GM19025 (cell line): Measurements from ENCODE around the gene MRPL37.
A peak's percentile ranks its signal among the peaks of the same experiment; 100 is the strongest.
"Not testable (repeated sequence)": the region's sequence is repeated elsewhere in the genome, so short reads cannot be mapped to it uniquely, and the experiment has no call there.

Source experiments
- ATAC-seq: cut with Tn5 transposase; IDR thresholded peaks from one replicate; pipeline ENCODE4 v1.9.1; 2021; ENCODE audit warnings: mild to moderate bottlenecking, low read depth, moderate library complexity; ENCODE audit not compliant: unreplicated experiment

The MRPL37 gene

DNA sequence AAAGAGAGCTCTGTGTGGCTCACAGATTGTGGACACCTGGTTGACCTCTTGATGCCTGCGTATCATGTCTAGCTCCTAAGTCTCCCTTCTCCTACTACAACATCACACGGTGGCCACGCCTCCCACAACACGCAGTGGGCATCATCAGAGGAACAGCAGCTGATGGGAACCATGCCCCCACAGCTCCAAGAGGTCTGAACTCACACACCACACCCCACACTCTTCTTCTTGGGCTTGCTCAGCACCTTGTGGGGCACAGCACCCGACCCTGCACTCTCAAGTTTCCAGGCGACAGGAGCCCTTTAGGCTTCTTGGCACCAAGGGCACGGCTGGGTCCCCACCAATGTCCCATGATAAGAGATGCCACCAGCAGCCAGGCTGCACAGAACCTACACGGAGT, 28.4 kb upstream of the MRPL37 start:
- no peak for ATAC-seq

DNA sequence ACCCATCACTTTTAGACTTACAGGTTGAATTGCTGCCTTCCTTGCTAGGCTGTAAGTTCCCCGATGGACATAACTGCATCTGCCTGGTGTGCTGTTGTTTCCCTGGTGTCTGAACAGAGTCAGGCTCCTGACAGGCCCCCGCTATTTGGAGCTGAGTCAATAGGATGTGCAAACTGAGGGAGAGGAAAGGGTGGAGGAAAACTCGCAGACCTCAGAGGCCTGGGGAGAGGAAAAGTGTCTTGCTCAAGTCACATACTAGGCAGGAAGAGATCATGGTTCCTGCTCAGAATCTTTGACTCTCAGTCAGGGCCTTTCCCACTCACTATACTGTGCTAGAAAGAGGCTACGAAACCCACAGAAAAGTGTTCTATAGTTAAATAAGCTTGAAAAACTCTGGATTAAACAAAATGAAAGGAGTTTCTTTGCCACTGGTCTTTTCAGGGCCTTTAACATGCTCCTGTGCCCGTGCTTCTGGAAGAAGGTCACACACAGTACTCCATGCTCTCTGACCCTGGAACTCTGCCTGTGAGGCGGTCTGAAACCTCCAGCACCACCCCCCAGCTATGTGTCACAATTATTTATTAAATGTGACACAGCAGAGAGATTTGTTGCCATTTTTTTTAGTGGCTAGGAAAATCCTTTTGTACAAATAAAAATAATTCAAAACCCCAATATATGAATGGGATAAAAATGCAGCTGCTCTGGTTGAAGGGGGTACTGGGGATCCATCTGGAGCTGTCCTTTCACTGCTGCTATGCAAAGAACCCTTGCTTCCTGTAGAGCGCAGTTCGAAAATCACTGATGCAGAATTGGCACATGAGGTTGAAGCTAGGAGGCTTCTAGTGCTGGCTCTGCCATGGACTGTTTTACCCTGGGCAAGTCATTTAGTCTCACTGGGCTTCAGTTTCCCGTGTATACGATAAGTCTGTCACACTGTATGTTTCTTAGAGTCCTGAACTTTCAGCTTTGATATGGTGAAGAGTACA, 27.1 kb upstream of the MRPL37 start:
- no peak for ATAC-seq

DNA sequence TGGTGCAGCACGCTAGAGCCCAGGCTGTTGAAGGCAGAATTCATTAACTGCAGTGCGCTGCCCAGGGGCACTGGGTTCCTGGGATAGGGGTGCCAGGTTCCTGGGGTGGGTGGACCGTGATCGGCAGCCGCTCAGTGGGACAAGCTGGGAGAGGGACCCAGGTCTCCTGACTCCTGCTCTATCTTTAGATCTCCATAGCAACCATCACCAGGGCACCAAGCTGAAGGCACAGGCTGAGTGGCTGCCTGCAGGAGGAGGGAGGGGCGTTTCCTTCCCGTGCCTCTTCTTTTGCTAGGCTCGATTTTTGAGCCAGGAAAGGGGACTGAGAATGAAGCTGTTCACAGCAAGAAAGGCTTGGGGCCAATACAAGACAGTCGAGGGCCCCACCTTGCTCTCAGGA, 26.3 kb upstream of the MRPL37 start:
- ATAC-seq, result no peak

DNA sequence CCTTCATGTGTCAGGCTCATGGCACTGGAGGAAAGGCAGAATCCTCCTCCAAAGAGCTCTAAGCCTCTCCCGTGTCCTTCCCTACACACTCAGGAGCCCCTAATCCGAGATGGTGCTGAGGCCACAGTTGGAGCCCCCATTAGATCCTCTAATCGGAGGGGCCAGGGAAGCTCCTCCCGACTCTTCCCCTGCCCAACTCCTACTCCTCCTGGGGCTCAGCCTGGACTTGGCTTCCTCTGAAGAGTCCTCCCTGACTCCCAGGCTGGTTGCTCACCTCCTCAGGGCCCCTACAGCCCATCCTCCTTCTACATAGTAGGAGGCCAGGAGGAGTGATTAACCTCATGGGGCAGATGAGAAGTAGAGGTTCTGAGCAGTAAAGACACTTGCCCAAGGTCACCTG, 25.9 kb upstream of the MRPL37 start:
- no peak for ATAC-seq

DNA sequence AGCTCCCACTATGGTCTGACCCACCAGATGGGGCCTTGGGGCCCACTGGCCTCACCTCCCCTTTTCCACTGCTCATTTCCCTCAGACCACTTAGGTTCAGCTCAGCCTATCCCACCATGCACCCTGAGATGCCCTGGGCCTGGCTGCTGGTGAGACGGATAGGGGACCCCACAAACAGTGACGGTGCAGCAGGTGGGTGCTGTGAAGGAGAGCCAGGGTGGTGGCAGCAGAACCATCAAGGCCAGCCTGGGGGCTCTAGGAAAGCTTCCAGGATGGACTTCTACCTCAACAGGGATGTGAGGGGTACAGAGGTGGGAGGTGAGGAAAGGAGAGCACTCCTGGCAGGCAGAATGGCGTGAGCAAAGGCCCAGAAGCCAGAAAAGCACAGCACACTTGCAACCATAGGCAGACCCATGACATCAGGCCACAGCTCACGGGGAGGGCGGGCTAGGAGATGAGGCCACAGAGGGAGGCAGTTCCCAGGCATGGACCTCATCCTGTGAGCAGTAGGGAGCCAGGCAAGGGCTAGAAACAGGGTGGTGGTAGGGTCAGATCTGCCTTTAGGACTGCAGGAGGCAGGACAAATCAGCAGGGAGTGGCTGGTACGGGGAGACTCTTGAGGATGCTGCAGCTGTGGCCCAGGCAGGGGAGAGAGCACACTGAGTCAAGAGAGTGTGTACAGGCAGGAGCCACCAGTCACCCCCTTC, 23.2 kb upstream of the MRPL37 start:
- ATAC-seq, result no peak

DNA sequence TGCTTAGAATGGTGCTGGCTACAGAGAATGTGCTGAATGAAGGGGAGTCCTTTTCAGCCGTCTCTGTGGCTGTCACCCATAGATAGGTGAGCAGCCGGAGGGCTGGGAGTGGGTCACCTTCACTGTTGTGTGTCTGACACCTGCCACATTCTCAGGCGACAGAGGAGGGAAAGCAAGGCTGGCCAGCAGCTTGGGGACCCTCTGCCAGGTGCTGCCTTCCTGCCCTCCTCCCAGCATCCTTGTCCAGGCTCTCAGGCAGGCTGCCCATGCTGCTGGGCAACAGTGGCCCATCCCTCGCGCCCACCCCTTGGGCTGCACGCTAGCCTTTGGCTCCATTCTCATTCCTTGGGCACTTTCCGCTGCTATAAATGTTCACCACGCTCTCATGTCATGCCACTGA, 22.2 kb upstream of the MRPL37 start:
- no peak for ATAC-seq

DNA sequence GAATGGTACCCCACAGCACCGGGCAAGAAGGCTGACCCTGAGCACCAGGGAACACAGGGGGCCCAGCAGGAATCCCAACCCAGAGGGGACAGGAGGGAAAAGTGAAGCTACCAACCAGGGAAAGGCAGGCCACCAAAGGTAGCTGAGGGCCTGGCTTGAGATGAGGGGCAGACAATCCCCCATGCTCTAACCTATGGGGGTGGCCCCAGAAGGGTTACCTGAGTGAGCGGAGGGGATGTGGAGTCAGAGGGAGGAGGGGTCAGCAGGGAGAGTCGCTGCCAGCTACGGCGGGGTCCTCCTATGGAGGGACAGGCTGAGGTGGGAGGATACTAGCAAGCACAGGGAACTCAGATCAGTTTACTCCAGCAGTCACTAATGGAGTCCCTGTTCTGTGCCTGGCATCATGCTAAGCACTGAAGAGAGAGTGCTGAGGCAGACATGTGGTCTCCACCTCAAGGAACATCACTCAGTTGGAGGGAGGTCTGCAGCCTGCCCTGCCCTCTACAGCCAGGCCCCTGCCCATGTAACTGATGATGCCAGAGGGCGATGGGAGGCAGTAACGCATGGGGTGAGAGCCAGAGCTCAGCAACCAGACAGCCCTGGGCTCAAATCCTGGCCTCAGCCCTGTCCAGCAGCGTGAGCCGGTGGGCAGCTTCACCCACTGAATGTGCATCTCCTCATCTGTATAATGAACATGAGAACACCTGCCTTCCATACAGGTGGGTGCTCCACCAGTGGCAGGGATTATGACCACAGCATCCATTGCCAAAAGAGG, 21.5 kb upstream of the MRPL37 start:
- no peak for ATAC-seq

DNA sequence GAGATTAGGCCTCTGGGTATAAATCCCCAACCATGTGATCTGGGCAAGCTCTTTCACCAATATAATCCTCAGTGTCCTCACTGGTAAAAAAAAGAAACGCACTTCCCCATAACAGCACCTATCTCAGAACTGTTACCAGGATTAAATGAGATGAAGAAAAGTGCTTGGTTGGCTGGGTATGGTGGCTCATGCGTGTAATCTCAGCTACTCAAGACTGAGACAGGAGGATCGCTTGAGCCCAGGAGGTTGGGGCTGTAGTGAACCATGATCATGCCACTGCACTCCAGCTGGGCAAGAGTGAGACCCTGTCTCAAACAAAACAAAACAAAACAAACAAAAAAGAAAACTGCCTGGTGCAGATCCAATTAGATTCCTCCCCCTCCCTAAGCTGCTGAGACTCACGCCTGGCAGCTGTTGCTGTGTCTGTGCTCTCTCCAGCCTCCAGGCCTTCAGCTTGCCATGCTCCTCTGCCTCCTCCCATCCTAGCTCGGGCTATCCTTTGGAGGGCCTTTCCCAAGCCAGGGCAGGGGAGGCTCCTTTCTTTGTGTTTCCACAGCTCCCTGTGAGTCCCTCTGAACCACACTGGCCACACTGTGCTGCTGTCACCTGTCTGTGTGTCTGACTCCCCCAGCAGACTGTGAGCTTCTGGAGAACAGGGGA, 19.1 kb upstream of the MRPL37 start:
- ATAC-seq, result no peak

DNA sequence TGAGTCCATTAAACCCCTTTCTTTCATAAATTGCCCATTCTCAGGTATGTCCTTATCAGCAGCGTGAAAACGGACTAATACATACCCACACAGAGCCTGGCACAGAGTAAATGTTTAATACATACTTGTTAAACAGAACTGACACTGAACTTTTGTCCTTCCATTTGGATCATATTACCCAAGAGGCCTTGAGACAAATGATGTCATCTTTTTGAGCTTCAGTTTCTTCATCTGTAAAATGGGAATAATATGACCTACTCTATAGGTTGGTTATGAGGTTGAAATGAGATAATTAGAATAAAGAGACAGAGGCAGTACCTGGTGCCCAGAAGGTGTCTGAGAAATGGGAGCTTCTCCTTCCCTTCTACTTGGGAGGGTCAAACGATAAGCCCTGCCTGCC, 13.9 kb upstream of the MRPL37 start:
- ATAC-seq, result no peak

DNA sequence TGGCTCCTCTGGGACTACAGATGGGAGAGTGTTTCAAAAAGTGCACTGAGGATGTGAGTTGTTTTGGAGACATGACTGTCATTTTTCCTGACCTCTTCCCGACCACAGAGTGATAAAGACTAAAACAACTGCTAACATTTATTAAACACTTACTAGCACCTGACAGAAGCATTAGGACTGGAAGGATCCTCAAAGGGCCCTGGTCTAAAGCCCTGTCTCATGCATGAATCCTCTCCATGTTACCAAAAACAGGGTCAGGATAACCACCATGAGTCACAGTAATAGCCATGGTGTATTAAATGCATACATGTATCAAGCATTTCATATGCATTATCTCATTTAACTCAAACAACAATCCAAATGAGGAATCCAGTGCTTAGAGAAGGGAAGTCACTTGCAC, 11.7 kb upstream of the MRPL37 start:
- no peak for ATAC-seq

DNA sequence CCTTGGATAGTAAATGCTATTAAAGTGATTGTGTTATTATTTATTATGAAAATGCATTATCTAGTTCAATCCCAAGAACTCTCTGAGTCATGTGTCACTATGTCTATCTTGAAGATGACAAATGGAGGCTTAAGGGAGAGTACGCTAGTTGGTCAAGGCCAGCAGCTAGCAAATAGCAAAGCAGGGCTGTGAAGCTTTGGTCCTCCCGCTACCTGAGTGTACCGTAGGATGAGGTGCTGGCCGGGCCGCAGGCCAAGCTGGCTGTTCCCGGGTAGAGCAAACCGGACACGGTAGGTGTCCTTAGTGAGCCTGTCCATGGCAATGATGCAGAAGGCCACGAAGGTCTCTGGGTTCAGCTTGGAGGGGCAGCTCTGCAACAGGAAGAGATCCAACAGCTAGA, 9.4 kb upstream of the MRPL37 start:
- no peak for ATAC-seq

DNA sequence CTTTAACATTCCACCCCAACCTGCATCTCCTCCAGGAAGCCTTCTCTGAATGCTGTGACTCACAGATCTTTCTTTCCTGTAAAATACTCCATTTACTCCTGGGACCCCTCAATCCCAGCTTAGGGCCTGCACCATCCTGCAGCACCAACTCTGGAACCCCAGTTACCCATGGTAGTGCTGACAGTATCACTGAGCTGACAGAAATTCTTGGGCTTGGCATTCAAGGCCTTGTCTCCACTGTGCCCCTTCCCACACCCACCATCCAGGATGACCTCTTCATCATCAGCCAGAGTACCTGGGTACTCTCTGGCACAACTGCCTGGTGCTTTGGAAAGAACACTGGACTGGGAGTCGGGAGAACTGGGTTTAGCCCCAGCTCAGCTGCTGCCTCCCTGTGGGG, 8.4 kb upstream of the MRPL37 start:
- no peak for ATAC-seq

DNA sequence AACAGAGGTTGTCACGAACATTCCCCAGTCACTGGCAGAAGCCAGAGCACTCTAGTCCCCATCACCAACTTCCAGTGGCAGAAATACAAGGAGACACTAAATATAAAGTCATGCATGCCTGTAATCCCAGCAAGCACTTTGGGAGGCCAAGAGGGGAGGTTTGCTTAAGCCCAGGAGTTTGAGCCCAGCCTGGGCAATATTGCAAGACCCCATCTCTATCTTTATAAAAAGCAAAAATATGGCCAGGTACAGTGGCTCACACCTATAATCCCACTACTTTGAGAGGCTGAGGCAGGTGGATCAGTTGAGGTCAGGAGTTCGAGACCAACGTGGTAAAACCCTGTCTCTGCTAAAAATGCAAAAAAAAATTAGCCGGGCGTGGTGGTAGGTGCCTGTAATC, 6.5 kb upstream of the MRPL37 start:
- no peak for ATAC-seq

DNA sequence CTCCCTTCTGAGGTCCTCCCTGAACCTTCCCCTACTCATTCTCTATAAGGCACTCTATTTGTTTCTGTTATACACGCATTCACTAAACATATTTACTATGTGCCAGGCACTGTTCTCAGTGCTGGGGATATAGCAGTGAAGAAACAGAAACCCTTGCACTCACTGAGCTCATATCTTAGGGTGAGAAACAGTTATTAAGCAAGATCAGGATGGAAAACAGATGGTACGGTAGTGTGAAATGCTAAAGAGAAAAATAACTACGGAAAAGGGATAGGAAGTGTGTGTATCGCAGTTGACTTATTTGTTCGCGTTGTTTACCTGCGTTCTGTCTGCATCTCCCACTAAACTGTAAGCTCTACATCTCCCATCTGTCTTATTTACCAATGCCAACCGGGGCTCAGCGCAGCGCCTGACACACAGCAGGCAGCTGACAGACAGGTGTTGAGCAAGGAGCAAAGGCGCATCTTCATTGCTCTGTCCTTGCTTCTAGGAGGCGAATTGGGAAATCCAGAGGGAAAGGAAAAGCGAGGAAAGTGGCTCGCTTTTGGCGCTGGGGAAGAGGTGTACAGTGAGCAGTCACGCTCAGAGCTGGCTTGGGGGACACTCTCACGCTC, 709 bp upstream of the MRPL37 start:
- no peak for ATAC-seq

DNA sequence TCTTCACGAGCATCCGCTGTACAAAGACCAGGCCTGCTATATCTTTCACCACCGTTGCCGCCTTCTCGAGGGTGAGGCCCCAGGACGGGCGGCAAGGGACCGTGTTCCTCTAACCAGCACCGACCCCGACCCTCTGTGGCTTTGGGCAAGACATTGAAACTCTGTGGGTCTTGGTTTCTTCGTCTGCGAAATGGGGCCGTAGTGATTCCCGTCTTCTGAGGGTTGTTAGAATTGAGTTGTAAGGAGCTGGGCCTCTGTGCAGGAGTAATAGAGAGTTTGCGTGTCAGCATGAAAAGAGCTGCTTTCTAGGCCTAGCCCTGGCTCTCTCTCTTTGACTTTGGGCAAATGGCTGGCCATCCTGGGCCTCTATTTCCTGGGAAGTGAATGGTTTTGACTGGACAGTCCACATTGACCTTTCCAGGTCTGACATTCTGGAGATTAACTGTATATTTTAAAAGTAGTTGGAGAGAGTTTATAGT, 591 bp downstream of the MRPL37 start:
- peak; percentile 4 for ATAC-seq

DNA sequence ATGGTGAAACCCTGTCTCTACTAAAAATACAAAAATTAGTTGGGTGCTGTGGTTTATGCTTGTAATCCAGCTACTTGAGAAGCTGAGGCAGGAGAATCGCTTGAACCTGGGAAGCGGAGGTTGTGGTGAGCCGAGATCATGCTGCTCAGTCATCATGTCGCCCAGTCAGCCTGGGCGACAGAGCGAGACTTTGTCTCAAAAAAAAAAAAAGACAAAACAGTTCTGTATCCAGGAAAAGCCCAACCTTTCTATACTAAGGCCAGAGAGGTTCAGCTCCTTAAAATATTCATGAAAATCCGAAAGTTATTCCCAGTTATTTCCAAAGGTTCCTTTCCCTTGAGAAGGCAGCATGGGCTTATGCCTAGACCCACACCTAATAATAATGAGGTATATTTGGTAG, 4.2 kb downstream of the MRPL37 start:
- no peak for ATAC-seq

DNA sequence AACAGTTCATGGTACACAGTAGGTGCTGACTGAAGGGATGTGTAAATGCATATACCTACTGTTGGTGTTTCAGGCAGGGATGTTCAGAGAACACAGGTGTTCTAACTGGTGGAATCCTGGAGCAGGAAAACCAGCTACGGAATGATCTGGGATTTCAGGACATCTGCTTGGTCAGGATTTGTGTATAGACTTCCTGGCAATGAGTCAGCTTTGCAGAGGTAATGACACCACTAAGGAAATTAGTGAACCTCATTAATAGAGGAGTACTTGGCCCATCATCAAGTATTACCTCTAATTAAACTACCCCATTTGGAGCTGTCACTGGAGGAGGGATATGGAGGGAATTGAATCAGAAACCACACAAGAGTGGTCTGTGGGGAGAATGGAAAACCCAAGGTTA, 7.3 kb downstream of the MRPL37 start:
- no peak for ATAC-seq

DNA sequence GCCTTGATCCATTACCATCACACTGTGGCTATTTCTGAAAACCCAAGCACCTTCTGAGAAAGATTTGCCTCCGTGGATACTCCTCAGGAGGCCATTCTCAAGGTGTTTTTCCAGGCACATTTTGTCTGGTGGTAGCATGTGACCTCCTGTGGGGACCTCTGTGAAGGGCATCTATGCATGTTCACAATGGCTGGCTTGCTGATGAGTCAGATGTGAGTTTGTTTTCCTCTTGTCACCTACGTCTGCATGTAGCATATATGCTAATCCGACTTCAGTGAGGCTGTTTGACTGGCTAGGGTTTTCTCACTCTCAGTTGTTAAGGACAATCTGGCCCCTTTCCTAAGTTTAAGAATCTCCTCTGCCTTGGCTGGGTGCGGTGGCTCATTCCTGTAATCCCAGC, 7.9 kb downstream of the MRPL37 start:
- not testable (repeated sequence) for ATAC-seq

DNA sequence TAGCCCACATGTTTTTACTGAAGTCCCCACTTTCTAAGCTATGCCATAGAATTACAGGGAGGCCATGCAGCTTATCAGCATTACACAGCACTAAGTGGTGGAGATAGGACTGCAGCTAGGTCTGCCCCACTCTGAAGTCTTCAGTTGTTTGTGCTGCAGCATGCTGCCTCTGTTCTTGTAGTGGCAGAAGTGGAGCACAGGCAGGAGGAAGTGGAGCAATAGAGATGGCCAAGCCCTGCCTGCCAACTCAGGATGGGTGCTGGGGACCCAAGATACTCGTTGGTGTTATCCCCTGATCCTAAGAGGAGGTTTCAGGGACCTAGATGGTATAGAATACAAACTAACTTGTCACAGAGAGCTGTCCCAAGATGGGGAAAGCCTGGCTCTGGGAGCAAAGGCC, 12.9 kb downstream of the MRPL37 start:
- ATAC-seq, result no peak

DNA sequence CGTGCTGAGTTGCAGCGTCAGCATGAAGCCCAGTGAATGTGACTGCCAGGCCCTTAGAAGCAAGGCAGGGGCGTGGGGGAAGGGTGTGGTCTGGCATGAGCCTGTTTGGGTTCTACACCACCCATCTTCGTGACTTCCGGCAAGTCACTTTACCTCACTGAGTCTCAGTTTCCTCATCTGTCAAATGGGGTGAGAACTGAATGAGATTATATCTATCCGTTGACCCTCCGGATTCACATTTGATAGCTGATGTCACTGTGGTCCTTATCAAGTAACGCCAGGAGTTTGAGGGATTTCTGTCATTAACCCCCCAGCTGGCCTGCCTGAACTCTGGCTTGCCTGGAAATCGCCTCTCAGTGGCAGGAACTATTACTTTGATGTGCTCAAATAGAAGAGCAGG, 15.6 kb downstream of the MRPL37 start:
- no peak for ATAC-seq
